Activated gamma-delta T cell treated with anti-CD3 and anti-CD28 coated beads, Interleukin-2, amount 50 U/mL, for 16 hours (primary cell): ENCODE measurements around the gene TNIK.

Experiments
- DNase-seq: peaks from one replicate; pipeline ENCODE4 v3.0.0-alpha.2; 2020; ENCODE audit warnings: low read depth

Gene TNIK

GRCh38 chr3:171068658-171069057 lies 391.5 kb downstream of the TNIK start:
- no peak for DNase-seq

GRCh38 chr3:171066206-171066605 lies 394.0 kb downstream of the TNIK start:
- no peak for DNase-seq

- DNase-seq: no peak
Measured at GRCh38 chr3:171065732-171066131, 394.5 kb downstream of the TNIK start.

GRCh38 chr3:171064461-171064860 lies 395.7 kb downstream of the TNIK start:
- DNase-seq: no peak

GRCh38 chr3:171061749-171062148 lies 398.5 kb downstream of the TNIK start:
- DNase-seq: no peak

GRCh38 chr3:171059978-171060377 lies 400.2 kb downstream of the TNIK start:
- no peak for DNase-seq

- DNase-seq: no peak
Measured at GRCh38 chr3:171058873-171059603, 401.2 kb downstream of the TNIK start.

- DNase-seq: no peak
Measured at GRCh38 chr3:171058058-171058457, 402.1 kb downstream of the TNIK start.

- no peak for DNase-seq
Measured at GRCh38 chr3:171057072-171057471, 403.1 kb downstream of the TNIK start.

GRCh38 chr3:171056528-171056927 lies 403.7 kb downstream of the TNIK start:
- DNase-seq: no peak

GRCh38 chr3:171055336-171056178 lies 404.6 kb downstream of the TNIK start:
- DNase-seq: no peak

- no peak for DNase-seq
Measured at GRCh38 chr3:171054921-171055320, 405.3 kb downstream of the TNIK start.

- no peak for DNase-seq
Measured at GRCh38 chr3:171054231-171054630, 406.0 kb downstream of the TNIK start.

- no peak for DNase-seq
Measured at GRCh38 chr3:171049861-171050444, 410.3 kb downstream of the TNIK start.

- DNase-seq: no peak
Measured at GRCh38 chr3:171046760-171047159, 413.4 kb downstream of the TNIK start.

GRCh38 chr3:171044835-171045793 lies 415.1 kb downstream of the TNIK start:
- DNase-seq: no peak

GRCh38 chr3:171044384-171044783 lies 415.8 kb downstream of the TNIK start:
- DNase-seq: no peak

GRCh38 chr3:171039674-171040073 lies 420.5 kb downstream of the TNIK start:
- no peak for DNase-seq

GRCh38 chr3:171038342-171038741 lies 421.9 kb downstream of the TNIK start:
- DNase-seq: no peak

GRCh38 chr3:171028779-171029232 lies 431.4 kb downstream of the TNIK start:
- no peak for DNase-seq

- peak; percentile 1 for DNase-seq
Measured at GRCh38 chr3:171028025-171028778, 432.0 kb downstream of the TNIK start.
